DND-41 (cell line): ENCODE results near the gene IQCE.

Experiments used
- CTCF ChIP-seq: IDR thresholded peaks from 2 replicates; pipeline ENCODE4 v1.5.1; 2012; ENCODE audit warnings: borderline replicate concordance, low read length, moderate library complexity, mild to moderate bottlenecking; ENCODE audit not compliant: poor library complexity, severe bottlenecking; ENCODE audit errors: extremely low read depth
- EZH2 ChIP-seq: IDR thresholded peaks from 3 replicates; pipeline ENCODE4 v1.6.1; 2012; ENCODE audit warnings: borderline replicate concordance, low read depth, mild to moderate bottlenecking, moderate library complexity, low read length, inconsistent platforms; ENCODE audit not compliant: severe bottlenecking

GRCh38 chr7:2639695-2640481, 81.1 kb downstream of the IQCE start:
- TF ChIP-seq CTCF, result no peak
- no peak for TF ChIP-seq EZH2
